ENCODE measurements around the gene CLSTN2.

- TF ChIP-seq, protein P1, sequence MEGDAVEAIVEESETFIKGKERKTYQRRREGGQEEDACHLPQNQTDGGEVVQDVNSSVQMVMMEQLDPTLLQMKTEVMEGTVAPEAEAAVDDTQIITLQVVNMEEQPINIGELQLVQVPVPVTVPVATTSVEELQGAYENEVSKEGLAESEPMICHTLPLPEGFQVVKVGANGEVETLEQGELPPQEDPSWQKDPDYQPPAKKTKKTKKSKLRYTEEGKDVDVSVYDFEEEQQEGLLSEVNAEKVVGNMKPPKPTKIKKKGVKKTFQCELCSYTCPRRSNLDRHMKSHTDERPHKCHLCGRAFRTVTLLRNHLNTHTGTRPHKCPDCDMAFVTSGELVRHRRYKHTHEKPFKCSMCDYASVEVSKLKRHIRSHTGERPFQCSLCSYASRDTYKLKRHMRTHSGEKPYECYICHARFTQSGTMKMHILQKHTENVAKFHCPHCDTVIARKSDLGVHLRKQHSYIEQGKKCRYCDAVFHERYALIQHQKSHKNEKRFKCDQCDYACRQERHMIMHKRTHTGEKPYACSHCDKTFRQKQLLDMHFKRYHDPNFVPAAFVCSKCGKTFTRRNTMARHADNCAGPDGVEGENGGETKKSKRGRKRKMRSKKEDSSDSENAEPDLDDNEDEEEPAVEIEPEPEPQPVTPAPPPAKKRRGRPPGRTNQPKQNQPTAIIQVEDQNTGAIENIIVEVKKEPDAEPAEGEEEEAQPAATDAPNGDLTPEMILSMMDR (conservative IDR thresholded peaks at IDR 0.05; ENCODE audit: low read depth, low read length): no peak
- no peak for TF ChIP-seq EZH2 (IDR thresholded peaks at IDR 0.05; ENCODE audit: low read length, unreplicated experiment)
Measured at GRCh38 chr3:139887431-139887830, 47.6 kb upstream of the CLSTN2 start.

Measured in PC-3 (cell line).